ENCODE results near the gene CRKL.

DNA sequence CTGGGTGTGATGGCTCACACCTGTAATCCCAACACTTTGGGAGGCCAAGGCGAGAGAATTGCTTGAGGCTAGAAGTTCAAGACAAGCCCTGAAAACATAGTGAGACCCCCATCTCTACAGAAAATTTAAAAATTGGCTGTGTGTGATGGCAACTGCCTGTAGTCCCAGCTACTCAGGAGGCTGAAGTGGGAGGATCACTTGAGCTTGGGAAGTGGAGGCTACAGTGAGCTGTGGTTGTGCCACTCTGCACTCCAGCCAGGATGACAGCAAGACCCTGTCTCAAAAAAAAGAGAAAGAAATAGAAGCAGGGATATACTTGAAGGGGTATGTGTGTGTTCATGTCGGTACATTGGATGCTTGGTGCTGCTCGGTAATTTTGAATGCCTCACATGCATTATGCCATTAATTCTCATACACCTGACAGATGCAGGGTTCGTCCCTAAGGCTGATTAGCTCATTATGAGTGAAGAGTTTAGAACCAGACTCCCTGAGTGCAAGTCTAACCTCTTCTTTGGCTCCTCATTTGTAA lies 14.0 kb downstream of the CRKL start:
- TF ChIP-seq, protein P1, sequence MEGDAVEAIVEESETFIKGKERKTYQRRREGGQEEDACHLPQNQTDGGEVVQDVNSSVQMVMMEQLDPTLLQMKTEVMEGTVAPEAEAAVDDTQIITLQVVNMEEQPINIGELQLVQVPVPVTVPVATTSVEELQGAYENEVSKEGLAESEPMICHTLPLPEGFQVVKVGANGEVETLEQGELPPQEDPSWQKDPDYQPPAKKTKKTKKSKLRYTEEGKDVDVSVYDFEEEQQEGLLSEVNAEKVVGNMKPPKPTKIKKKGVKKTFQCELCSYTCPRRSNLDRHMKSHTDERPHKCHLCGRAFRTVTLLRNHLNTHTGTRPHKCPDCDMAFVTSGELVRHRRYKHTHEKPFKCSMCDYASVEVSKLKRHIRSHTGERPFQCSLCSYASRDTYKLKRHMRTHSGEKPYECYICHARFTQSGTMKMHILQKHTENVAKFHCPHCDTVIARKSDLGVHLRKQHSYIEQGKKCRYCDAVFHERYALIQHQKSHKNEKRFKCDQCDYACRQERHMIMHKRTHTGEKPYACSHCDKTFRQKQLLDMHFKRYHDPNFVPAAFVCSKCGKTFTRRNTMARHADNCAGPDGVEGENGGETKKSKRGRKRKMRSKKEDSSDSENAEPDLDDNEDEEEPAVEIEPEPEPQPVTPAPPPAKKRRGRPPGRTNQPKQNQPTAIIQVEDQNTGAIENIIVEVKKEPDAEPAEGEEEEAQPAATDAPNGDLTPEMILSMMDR (conservative IDR thresholded peaks at IDR 0.05; ENCODE audit: low read length): no peak
- TF ChIP-seq EZH2phosphoT487 (IDR thresholded peaks at IDR 0.05; ENCODE audit: borderline replicate concordance, low read depth, low read length): no peak
